GM19467 (cell line): ENCODE measurements around the gene SLC25A53.

Experiments
- ATAC-seq: cut with Tn5 transposase; IDR thresholded peaks from one replicate; pipeline ENCODE4 v1.9.1; 2021; ENCODE audit warnings: mild to moderate bottlenecking, moderate library complexity; ENCODE audit not compliant: unreplicated experiment

The SLC25A53 gene

GRCh38 chrX:104156630-104157529 is at the start of gene SLC25A53:
SLC25A53 (minus strand) TSS chrX:104157009; CDS start chrX:104105257, 51,752 bp downstream.
- ATAC-seq, result peak; percentile 89

DNA sequence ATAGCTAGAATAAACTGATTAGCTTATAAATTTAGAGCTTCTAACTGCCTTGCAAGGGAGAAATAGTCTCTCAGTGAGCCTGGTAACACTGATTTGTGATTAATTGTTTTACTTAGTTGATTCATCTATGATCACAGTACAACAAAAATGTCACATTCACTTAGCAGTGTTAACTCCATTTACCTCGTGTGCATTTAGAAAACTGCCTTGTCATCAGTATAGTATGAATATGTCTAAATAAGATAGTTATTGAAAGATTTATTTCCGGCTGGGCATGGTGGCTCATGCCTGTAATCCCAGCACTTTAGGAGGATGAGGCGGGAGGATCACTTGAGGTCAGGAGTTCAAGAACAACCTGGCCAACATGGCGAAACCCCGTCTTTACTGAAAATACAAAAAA is 48.7 kb upstream of the SLC25A53 start:
- ATAC-seq, result no peak

- peak; percentile 63 for ATAC-seq
Measured at GRCh38 chrX:104195489-104196084, 38.8 kb upstream of the SLC25A53 start.

DNA sequence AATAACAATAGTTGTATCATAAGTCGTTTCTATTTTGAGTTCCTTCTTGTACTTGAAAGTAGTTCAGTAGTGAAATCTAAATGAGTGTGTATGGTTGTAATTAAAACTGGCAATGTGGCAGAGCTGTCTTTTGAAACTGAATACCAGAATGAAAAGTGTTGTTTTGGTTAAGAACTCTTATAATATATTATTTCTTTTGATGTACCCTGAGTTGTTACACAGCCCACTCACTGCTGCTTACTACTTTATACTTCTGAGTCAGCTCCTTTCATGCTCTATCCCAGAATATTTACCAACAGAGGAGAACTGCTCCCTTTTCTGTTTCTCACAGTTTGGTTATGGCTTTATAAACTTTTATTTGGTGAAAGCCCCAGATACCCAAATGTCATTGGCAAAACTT is 38.2 kb upstream of the SLC25A53 start:
- ATAC-seq, result no peak

DNA sequence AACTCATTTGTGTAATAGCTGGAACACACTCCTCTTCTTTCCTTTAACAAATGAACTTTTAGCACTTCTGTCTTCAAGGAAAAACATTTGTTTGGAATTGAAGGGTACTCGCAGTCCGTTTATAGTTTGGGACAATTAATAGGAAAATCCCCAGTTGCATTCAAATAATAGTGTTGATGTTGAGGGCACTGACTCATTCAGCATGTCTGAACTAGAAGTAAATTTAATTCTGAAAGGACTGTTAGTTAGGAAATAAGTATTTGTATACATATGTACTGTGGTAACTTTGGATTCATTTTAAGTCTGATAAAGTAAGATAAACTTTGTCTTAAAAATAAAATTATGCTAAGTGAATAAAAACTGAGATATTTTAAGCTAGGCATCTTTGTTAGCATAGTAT is 36.7 kb upstream of the SLC25A53 start:
- ATAC-seq, result no peak

- no peak for ATAC-seq
Measured at GRCh38 chrX:104189837-104190236, 33.0 kb upstream of the SLC25A53 start.

DNA sequence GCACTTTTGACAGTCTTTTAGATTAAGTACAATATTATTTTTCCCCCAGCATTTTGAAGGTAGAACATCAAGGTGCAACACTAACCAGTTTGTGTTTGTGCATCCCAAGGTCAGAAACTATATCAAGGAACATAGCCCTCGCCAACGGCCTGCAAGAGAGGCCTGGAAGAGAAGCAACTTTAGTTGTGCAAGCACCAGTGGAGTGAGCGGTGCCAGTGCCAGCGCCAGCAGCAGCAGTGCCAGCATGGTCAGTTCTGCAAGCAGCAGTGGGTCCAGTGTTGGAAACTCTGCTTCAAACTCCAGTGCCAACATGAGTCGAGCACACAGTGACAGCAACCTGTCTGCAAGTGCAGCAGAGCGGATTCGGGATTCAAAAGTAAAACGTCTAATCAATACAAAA is 31.1 kb upstream of the SLC25A53 start:
- ATAC-seq, result no peak

GRCh38 chrX:104183685-104184084 is 26.9 kb upstream of the SLC25A53 start:
- no peak for ATAC-seq

- ATAC-seq, result no peak
Measured at GRCh38 chrX:104173841-104174240, 17.0 kb upstream of the SLC25A53 start.

DNA sequence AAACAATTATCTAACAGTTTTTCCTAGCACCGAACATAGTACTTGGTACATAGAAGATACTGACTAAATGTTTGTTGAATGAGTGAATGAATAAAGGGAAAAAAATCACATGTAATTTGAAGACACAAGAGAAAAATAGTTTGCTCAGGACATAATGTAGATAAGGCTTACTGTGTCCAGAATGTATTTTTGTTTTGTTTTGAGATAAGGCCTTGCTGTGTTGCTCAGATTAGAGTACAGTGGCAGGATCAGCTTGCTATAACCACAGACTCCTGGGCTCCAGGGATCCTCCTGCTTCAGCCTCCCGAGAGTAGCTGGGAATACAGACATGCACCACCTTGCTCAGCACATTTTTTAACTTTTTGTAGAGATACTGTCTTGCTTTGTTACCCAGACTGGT is 16.0 kb upstream of the SLC25A53 start:
- no peak for ATAC-seq

DNA sequence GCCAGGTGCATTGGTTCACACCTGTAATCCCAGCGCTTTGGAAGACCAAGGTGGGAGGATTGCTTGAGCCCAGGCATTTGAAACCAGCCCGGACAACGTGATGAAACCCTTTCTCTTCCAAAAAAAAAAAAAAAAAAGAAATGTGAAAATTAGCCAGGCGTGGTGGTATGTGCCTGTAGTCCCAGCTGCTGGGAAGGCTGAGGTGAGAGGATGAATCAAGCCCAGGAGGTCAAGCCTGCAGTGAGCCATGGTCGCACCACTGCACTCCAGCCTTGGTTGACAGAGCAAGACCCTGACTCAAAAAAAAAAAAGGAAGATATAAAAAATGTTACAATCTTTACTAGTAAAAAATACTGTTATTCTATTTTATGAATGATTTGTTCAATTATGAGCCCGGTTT is 15.3 kb upstream of the SLC25A53 start:
- ATAC-seq, result no peak

DNA sequence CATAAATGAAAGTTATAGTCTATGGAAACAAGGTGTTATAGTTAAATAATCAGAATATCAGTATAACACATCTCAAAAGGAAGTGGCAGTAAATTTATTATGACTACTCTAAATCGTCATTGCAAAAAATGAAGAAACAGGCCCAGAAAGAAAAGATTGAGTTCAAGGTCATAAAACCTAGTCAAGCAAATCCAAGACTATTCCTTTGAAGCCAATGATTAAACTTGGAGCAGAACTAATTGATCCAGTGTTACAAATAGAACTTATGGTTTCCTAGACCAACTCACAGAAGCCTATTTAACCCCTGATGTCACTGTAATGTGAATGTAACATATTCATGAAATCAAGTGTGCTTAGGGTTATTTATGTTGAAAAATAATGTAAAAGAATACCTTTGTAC is 11.3 kb upstream of the SLC25A53 start:
- no peak for ATAC-seq

GRCh38 chrX:104166735-104167436 is 10.1 kb upstream of the SLC25A53 start:
- ATAC-seq, result no peak

DNA sequence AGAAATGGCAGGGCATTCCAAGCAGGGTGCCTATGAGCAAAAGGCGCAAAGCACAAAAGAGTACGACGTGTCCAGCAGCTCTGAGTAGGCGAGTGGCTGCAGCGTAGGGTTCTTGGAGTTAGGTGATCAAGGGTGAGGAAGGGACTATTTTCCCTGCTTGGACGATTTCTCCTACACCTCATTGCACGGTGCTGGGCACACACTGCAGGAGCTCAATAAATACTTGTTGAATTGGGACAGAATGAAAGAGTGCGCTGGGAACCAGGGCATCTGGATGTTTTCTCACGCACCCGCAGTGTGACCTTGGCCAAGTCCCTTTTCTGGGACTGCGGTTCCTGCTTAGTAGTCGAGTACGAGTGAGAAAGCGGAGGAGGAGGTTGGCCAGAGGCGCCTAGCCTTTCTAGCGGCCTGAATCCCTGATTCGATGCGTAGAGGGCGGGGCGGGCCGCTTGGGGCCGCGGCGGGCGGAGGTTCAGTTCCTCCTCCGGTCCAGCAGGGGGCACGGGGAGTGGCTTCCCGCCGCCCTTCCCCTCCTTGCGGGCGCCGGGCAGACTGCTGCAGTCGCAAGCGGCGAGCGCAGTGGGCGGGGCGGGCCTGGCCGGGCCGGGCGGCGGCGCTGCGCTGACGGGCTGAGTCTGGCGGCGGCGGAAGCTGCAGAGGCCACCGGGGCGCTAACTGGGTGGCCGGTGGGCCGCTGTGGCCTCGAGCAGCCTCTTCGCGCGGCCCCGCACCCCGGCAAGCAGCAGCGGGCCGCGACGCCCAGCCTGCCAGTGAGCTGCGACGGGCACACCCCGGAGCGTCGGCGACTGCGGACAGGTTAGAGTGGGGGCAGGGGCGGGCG is 9.3 kb upstream of the SLC25A53 start, which contains the start of gene FAM199X:
Gene FAM199X, plus strand, starts transcription at position 560 of the 841 bp plus-strand sequence. CDS start 333 bp downstream, outside the sequence.
- ATAC-seq, result peak; percentile 95

- ATAC-seq, result no peak
Measured at GRCh38 chrX:104151037-104151436, 5.8 kb downstream of the SLC25A53 start.

- ATAC-seq, result no peak
Measured at GRCh38 chrX:104141087-104141760, 15.6 kb downstream of the SLC25A53 start.

DNA sequence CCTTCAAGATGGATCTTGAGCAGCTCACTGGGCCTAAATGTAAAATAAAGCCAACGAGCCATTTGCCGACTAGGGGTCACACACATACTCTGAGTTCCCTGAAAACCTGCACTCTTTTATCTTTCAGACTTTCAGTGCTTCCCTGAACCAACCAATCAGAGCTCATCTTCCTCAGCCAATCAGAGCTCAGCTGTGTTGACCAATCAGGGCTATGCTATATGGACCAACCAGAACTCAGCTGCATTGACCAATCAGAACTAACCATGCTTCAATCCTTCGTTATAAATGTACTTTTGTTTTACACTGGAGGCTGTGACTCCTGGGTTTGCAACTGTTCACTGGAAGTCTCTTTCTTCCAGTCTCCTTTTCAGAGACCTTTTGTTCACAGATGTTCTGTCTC is 19.3 kb downstream of the SLC25A53 start:
- ATAC-seq, result no peak

DNA sequence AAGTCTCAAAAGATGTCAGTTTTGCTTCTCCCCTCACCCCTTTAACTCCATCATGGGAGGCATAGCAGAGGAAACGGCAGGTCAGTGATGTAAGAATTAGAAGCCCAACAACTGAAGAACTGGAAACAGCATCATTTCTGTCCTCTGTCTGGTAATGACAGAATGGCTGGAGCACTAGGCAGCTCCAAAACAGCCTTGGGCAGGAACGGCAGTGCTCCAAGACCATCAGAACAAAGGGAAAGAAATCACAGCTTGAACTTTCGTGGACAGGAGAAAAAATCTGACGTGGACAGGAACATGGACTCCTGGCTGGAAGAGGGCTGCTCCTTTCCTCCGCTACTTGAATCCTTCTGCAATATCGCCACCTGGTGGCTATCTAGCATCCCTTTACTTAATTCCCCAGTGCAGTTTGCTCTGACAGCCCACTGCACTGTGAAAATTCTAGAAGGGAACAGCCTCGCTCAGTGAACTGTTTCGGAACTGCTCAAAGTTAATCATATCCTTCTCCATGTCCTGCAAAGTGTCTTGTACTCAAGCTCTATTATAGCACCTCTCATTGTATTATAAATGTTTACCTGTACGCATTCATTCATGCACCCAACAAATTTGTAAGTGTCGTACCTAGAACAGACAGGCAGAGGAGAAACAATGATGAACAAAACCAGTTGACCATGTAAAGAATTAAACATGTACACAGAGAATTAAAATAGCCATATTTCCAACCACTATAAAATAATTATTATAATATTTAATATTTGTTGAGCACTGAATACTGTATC is 20.4 kb downstream of the SLC25A53 start:
- peak; percentile 94 for ATAC-seq

DNA sequence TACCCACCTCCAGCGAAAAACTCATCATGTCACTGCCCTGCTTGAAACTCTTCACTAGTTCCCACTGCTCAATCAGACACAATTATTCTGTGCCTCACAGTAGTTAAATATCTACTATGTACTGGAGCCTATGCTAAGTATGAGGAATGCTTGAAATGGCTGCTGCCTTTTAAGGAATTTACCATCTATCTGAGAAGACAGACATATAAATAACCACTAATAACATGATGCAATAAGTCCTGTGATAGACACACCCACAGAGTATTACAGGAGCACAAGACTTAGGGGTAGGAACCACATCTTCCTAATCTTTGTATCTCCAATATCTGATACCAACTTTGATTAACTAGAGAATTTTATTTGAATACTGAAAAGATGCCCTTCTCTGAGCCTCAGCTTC is 21.1 kb downstream of the SLC25A53 start:
- ATAC-seq, result no peak
